Activated CD4-positive, alpha-beta T cell treated with anti-CD3 and anti-CD28 coated beads, Interleukin-2, amount 10 ng/mL, durations not matched to agents 24 days and 14 days (primary cell): ENCODE measurements around the gene RRBP1. TPM values are rescaled to one million over a fixed set of nuclear protein-coding genes. Genes with fewer than 3 reads are reported as not detected.

Experiments used
- DNase-seq: peaks from one replicate; pipeline ENCODE4 v3.0.0; 2022
- H3K27ac Mint-ChIP-seq: one replicate; pipeline ENCODE4 v1.8.0; 2022; ENCODE audit warnings: mild to moderate bottlenecking, mixed read lengths
- H3K27me3 Mint-ChIP-seq: one replicate; pipeline ENCODE4 v1.8.0; 2022; ENCODE audit warnings: mixed read lengths
- H3K36me3 Mint-ChIP-seq: one replicate; pipeline ENCODE4 v1.8.0; 2022; ENCODE audit warnings: low read depth, mild to moderate bottlenecking, mixed read lengths
- H3K4me1 Mint-ChIP-seq: one replicate; pipeline ENCODE4 v1.8.0; 2021; ENCODE audit warnings: mixed read lengths
- H3K4me3 Mint-ChIP-seq: one replicate; pipeline ENCODE4 v1.8.0; 2022; ENCODE audit warnings: mild to moderate bottlenecking, moderate library complexity, mixed read lengths
- H3K9me3 Mint-ChIP-seq: one replicate; pipeline ENCODE4 v1.8.0; 2021; ENCODE audit warnings: mixed read lengths
- intact Hi-C: fragments of 100-400 bp; cut with micrococcal nuclease; formaldehyde crosslinking; loops from one replicate; pipeline ENCODE4 v1.15.1; 2023
- total RNA-seq: library from RNA; stranded (reverse); gene quantifications from 2 replicates; pipeline ENCODE4 v1.2.3, GENCODE V29; 2022

RRBP1 gene
- total RNA-seq, 1 donor from 2014 or later, result 49.9 TPM

GRCh38 chr20:17699931-17700351, 17.9 kb upstream of the RRBP1 start, which contains the start of gene BANF2:
Gene BANF2, plus strand, starts transcription at chr20:17699966. Its CDS starts 25,060 bp downstream, at chr20:17725026.
- no peaks in the 10 kb centered on the region for H3K9me3 Mint-ChIP-seq
- no peaks in the 10 kb centered on the region for H3K36me3 Mint-ChIP-seq
- H3K27me3 Mint-ChIP-seq, result peaks cover 4% of the 10 kb centered on the region
- intact Hi-C loops, result no loop called here
- no peak within 1 kb of the TSS for H3K4me3 Mint-ChIP-seq
- H3K4me1 Mint-ChIP-seq, result no peaks in the 10 kb centered on the region
- no peak for DNase-seq
- H3K27ac Mint-ChIP-seq, result no peak within 1 kb of the TSS

DNA sequence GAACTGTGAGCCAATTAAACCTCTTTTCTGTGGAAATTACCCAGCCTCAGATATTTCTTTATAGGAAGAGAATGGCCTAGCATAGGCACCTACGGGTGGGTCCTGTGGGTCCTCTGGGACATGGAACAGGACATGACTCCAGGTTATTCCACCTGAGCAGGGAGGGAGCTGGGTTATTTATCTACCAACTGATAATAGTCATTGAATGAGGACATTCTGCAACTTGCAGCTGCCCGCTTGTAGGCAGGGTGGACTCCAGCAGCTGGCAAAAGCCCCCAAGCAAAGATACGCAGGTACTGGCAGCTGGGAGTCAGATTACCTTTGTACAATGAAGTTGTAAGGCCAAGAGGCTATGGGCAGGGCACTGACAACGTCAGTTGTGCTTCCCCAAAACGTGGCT, 16.3 kb upstream of the RRBP1 start:
- H3K4me1 Mint-ChIP-seq, result no peaks in the 10 kb centered on the region
- H3K4me3 Mint-ChIP-seq, result no peak overlapping the region
- no peaks in the 10 kb centered on the region for H3K36me3 Mint-ChIP-seq
- H3K27me3 Mint-ChIP-seq, result peaks cover 8% of the 10 kb centered on the region
- no peak overlapping the region for H3K27ac Mint-ChIP-seq
- no peak for DNase-seq
- no peaks in the 10 kb centered on the region for H3K9me3 Mint-ChIP-seq
- intact Hi-C loops, result no loop called here

DNA sequence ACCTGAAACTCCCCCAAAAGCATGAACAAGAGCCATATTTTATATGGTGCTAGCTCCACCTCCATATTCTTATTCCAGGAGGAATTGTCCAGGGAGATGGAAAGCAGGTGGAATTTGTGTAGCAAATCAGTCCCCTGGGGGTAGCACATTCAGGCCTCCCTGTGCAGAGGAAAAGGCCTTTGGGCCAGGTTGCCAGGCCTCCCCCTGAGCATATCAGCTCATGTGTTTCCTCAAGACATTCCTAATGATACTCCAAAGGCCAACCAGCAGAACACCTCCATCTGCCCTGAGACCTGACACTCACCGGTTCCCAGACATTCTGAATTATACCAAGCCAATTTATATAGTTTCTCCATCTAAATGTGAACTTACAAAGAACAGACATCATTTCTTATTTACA, 15.1 kb upstream of the RRBP1 start:
- H3K27me3 Mint-ChIP-seq, result peaks cover 9% of the 10 kb centered on the region
- H3K4me3 Mint-ChIP-seq, result no peak overlapping the region
- intact Hi-C loops, result no loop called here
- DNase-seq, result no peak
- no peaks in the 10 kb centered on the region for H3K4me1 Mint-ChIP-seq
- no peaks in the 10 kb centered on the region for H3K9me3 Mint-ChIP-seq
- no peak overlapping the region for H3K27ac Mint-ChIP-seq
- H3K36me3 Mint-ChIP-seq, result no peaks in the 10 kb centered on the region

DNA sequence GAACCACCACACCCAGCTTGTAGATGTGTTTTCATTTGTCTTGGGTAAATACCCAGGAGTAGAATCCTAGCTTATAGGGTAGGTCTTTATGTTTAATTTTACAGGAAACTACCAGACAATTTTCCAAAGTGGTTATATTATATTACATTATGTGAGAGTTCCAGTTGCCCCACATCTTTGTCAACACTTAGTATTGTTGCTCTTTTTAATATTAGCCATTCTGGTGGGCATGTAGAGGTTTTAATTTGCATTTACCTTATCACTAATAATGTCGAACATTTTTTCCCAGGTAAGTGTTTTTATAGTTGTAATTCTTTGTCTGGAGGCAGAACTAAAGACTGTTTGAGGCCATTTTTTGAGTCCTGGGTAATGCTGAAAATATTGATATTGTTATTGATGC, 14.2 kb upstream of the RRBP1 start:
- intact Hi-C loops, result no loop called here
- no peaks in the 10 kb centered on the region for H3K36me3 Mint-ChIP-seq
- no peak overlapping the region for H3K27ac Mint-ChIP-seq
- no peak overlapping the region for H3K4me3 Mint-ChIP-seq
- no peak for DNase-seq
- H3K27me3 Mint-ChIP-seq, result peaks cover 17% of the 10 kb centered on the region
- H3K4me1 Mint-ChIP-seq, result no peaks in the 10 kb centered on the region
- H3K9me3 Mint-ChIP-seq, result no peaks in the 10 kb centered on the region

DNA sequence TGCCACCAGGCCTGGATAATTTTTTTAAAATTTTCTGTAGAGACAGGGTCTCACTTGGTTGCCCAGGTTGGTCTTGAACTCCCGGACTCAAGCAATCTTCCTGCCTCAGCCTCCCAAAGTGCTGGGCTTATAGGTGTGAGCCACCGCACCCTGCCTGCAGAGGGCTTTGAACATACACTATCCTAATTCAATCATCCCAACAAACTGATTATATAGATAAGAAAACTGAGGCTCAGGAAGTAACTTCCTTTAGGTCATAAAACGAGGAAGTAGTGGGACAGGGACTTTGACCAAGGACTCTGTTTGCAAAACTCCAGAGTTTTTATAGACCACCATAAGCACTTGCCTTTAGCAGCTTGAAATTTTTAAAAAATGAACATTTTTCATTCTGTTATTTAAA, 12.7 kb upstream of the RRBP1 start:
- no peak for DNase-seq
- intact Hi-C loops, result no loop called here
- Mint-ChIP-seq H3K9me3 (no peaks in the 10 kb centered on the region), H3K4me1 (no peaks in the 10 kb centered on the region), H3K4me3 (no peak overlapping the region), H3K36me3 (no peaks in the 10 kb centered on the region), H3K27me3 (peaks cover 26% of the 10 kb centered on the region), H3K27ac (no peak overlapping the region)

- intact Hi-C loops, result no loop called here
- Mint-ChIP-seq H3K4me1 (no peaks in the 10 kb centered on the region), H3K4me3 (no peak overlapping the region), H3K36me3 (no peaks in the 10 kb centered on the region), H3K9me3 (no peaks in the 10 kb centered on the region), H3K27ac (no peak overlapping the region), H3K27me3 (peaks cover 33% of the 10 kb centered on the region)
- DNase-seq, result no peak
These were observed 11.5 kb upstream of the RRBP1 start for GRCh38 chr20:17693444-17694001.

GRCh38 chr20:17691758-17692157, 9.7 kb upstream of the RRBP1 start:
- Mint-ChIP-seq H3K9me3 (no peaks in the 10 kb centered on the region), H3K4me1 (no peaks in the 10 kb centered on the region), H3K36me3 (no peaks in the 10 kb centered on the region), H3K27me3 (peaks cover 49% of the 10 kb centered on the region), H3K4me3 (no peak overlapping the region), H3K27ac (no peak overlapping the region)
- no peak for DNase-seq
- intact Hi-C loops, result no loop called here

DNA sequence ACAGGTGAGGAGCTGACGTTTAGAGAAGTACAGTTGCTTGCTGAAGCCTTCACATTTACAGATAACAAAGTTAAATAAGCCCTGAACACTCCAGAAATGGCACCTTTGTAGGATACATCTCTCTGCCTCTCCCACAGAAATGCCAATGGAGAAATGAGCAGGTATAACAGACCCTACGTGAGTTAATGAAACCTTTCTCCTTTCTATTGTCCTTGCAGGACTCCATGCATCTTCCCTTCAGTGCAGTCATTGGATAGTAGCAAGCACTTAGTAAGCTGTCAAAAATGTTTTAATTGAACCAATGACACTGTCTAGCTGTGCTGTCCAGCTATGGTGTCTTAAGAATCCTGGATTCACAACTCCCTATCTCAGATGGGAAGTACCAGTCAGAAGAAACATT, 8.1 kb upstream of the RRBP1 start:
- no peak for DNase-seq
- no peaks in the 10 kb centered on the region for H3K9me3 Mint-ChIP-seq
- H3K27ac Mint-ChIP-seq, result no peak overlapping the region
- intact Hi-C loops, result no loop called here
- H3K4me1 Mint-ChIP-seq, result no peaks in the 10 kb centered on the region
- H3K4me3 Mint-ChIP-seq, result no peak overlapping the region
- H3K27me3 Mint-ChIP-seq, result peaks cover 58% of the 10 kb centered on the region
- no peaks in the 10 kb centered on the region for H3K36me3 Mint-ChIP-seq

DNA sequence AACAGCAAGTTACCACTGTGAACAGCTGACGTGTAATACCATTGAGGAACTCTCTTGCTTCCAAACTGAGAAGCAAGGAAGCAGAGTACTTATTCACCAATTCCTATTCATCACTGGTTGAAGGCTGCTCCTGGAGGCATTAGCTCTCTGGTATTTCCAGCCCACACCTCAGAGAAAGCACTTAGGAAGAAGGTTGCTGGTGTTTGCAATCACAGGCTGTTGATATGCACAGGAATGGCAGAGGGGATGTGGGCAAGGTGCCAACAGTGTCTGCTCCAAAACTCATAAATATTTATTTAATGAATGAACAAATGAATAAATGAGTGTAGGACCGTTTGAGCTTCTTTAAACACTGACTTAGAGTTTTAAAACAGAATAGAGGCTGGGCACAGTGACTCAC, 6.9 kb upstream of the RRBP1 start:
- intact Hi-C loops, result loop anchor here (10.0 kb wide), 1 partner anchor 964 kb away; no protein-coding TSS in a partner anchor
- Mint-ChIP-seq H3K9me3 (no peaks in the 10 kb centered on the region), H3K4me3 (no peak overlapping the region)

GRCh38 chr20:17687800-17688199, 5.8 kb upstream of the RRBP1 start:
- peaks cover 73% of the 10 kb centered on the region for H3K27me3 Mint-ChIP-seq
- no peaks in the 10 kb centered on the region for H3K36me3 Mint-ChIP-seq
- peaks cover 4% of the 10 kb centered on the region for H3K4me1 Mint-ChIP-seq
- no peak overlapping the region for H3K27ac Mint-ChIP-seq
- no peak overlapping the region for H3K4me3 Mint-ChIP-seq
- no peaks in the 10 kb centered on the region for H3K9me3 Mint-ChIP-seq
- DNase-seq, result no peak
- intact Hi-C loops, result loop anchor here (10.0 kb wide), 1 partner anchor 963 kb away; no protein-coding TSS in a partner anchor

More for the DNA sequence above, 6.9 kb upstream of the RRBP1 start:
- H3K36me3 Mint-ChIP-seq, result no peaks in the 10 kb centered on the region
- H3K27me3 Mint-ChIP-seq, result peaks cover 66% of the 10 kb centered on the region
- H3K4me1 Mint-ChIP-seq, result no peaks in the 10 kb centered on the region
- DNase-seq, result no peak
- no peak overlapping the region for H3K27ac Mint-ChIP-seq

GRCh38 chr20:17685168-17685567, 3.1 kb upstream of the RRBP1 start:
- intact Hi-C loops, result loop anchor here (10.0 kb wide), 1 partner anchor 960 kb away; no protein-coding TSS in a partner anchor
- Mint-ChIP-seq H3K4me3 (no peak overlapping the region), H3K27me3 (peaks cover 57% of the 10 kb centered on the region), H3K9me3 (no peaks in the 10 kb centered on the region), H3K27ac (no peak overlapping the region), H3K4me1 (peaks cover 9% of the 10 kb centered on the region), H3K36me3 (no peaks in the 10 kb centered on the region)
- no peak for DNase-seq

GRCh38 chr20:17684077-17684888, 2.2 kb upstream of the RRBP1 start:
- intact Hi-C loops, result loop anchor here (5.0 to 10.0 kb wide), 6 partner anchors 117 to 1108 kb away; partner anchors contain the start of genes DTD1, KAT14, PET117 and ZNF133
- no peak overlapping the region for H3K27ac Mint-ChIP-seq
- H3K9me3 Mint-ChIP-seq, result no peaks in the 10 kb centered on the region
- H3K4me1 Mint-ChIP-seq, result peaks cover 16% of the 10 kb centered on the region
- no peak for DNase-seq
- H3K36me3 Mint-ChIP-seq, result peaks cover 6% of the 10 kb centered on the region
- H3K27me3 Mint-ChIP-seq, result peaks cover 52% of the 10 kb centered on the region
- no peak overlapping the region for H3K4me3 Mint-ChIP-seq

GRCh38 chr20:17683218-17684076, 1.4 kb upstream of the RRBP1 start:
- intact Hi-C loops, result loop anchor here (2.0 to 10.0 kb wide), 7 partner anchors 116 to 1109 kb away; partner anchors contain the start of genes DTD1, KAT14, PET117 and ZNF133
- Mint-ChIP-seq H3K9me3 (no peaks in the 10 kb centered on the region), H3K4me1 (peaks cover 19% of the 10 kb centered on the region), H3K27me3 (peaks cover 49% of the 10 kb centered on the region), H3K4me3 (peak overlapping the region; percentile 72), H3K27ac (no peak overlapping the region), H3K36me3 (peaks cover 7% of the 10 kb centered on the region)
- no peak for DNase-seq
